HG02852 (cell line): ENCODE measurements around the gene ATXN1.

Experiments used
- ATAC-seq: cut with Tn5 transposase; IDR thresholded peaks from one replicate; pipeline ENCODE4 v1.9.1; 2021; ENCODE audit warnings: mild to moderate bottlenecking, moderate library complexity; ENCODE audit not compliant: unreplicated experiment

Gene ATXN1

DNA sequence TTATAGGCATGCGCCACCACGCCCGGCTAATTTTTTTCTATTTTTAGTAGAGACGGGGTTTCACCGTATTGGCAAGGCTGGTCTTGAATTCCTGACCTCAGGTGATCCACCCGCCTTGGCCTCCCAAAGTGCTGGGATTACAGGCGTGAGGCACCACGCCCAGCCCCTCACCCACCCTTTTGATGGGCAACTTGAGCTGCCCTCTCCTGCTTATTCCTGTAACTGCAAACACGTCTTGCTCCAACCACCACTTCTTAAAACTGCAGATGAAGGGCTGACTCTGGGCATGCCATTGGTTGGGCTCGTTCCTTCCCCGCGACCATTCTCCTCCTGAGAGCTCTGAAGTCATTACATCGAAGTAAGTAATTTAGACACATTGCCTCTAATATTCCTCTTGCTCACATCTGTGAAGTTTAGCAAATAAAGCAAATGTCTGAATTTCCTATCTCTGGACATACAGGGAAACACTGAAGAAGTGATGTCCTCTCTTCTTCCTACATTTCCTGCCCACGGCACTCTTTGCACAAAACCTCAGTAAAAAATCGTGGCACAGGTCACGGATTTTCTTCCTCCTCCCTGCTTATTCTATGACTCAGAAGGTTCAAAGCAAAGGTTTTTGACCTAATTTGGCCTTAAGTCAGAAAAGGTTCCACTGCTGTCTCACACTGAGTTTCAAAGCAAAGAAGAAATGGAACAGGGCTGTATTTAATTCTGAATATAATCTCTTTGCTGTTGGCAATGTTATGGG lies 405.4 kb downstream of the ATXN1 start:
- no peak for ATAC-seq

DNA sequence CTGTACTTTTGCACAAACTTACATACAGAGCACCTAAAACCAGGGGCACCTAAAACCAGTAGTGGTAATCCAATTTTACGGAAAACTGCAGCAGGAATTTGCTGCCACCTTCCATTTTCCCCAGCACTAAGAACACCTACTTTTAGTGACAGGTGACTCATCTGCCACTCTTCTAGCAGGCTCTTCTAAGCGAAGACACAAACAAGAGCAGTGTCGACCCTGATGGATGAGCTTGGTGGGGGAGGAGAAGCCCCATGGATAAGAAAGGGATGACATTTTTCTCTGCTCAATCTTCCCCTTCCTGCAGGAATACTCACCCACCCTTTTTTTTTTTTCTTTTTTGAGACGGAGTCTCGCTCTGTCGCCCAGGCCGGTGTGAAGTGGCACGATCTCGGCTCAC lies 406.0 kb downstream of the ATXN1 start:
- no peak for ATAC-seq

DNA sequence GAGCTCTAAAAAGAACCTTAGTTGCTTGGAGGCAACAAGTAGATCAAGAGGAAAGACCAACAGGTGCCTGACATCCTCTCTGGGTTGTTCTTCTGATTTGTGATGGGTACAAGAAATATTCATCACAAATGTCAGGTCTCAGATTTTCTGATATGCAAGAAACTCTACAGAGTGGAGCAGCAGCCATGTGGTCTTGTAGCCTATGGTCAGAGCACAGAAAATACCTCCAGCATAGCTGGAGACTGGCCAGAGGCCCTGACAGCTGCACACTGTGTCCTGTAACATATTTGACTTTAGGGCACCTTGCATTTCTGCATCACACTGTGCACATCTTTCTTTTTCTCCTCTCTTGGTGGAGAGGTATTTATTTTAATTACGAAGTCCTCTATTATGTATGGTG lies 406.6 kb downstream of the ATXN1 start:
- no peak for ATAC-seq

DNA sequence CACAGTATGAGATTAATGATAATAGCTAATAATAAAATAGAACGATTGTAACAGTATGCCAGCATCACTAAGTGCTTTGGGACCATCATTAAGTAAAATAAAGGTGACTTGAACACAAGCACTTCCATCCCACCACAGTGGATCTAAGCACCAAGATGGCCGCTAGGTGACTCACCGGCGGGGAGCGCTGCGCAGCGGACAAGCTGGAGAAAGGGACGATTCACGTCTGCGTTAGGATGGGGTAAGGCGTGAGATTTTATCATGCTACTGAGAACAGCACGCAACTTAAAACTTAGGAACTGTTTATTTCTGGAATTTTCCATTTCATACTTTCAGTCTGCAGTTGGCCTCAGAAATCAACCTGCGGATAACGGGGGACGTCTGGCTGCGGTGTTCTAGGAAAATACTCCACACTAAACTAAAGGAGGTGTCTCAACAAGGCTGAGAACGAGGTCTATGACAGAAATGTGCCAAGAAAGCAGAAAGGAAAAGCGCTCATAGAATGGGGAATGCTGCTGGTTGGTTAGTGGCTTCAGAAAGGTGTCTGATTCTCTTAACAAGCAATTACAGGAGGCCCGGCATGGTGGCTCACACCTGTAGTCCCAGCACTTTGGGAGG lies 408.3 kb downstream of the ATXN1 start:
- no peak for ATAC-seq

DNA sequence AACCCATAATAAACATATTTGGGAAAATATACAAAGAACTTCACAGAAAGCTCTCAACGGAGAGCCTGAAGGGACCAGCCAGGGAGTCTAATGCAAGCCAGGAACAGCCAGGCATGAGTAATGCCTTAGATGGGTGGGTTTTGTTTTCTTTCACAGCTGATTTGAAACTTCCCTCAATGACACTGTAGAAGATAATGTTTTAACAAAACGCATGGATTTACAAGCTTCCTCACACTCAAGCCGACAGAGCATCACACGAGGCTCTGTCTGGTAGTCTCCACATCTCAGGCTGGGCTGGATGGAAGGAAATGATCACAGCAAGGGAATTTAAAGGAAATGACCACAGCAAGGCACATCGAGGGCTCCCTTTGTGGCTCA lies 409.0 kb downstream of the ATXN1 start:
- ATAC-seq, result no peak

DNA sequence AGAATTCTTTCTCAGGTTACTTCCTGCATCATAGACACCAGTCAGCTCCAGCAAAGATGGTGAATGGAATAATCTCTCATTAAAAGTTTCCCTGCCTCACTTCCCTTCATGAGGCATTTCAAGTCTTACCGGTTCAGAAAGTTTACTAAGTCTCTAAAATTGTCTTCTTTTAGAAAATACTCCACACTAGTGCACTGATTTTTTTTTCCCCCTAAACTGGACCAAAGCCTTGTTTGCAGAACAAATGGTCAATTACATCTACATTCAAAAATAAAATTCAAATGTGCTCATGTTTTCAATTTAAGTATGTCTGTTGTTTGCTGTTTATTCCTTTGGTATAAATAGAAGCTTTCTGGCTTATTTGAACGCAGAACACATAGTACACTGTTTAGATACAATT lies 411.7 kb downstream of the ATXN1 start:
- ATAC-seq, result no peak

DNA sequence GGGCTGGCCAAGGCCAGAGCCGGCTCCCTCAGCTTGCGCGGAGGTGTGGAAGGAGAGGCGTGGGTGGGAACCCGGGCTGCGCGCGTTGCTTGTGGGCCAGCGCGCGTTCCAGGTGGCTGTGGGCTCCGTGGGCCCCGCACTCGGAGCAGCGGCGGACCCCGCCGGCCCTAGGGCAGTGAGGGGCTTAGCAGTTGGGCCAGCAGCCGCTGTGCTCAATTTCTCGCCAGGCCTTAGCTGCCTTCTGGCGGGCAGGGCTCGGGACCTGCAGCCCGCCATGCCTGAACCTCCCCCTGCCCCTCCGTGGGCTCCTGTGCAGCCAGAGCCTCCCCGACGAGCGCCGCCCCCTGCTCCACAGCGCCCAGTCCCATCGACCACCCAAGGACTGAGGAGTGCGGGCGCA lies 414.4 kb downstream of the ATXN1 start:
- no peak for ATAC-seq

DNA sequence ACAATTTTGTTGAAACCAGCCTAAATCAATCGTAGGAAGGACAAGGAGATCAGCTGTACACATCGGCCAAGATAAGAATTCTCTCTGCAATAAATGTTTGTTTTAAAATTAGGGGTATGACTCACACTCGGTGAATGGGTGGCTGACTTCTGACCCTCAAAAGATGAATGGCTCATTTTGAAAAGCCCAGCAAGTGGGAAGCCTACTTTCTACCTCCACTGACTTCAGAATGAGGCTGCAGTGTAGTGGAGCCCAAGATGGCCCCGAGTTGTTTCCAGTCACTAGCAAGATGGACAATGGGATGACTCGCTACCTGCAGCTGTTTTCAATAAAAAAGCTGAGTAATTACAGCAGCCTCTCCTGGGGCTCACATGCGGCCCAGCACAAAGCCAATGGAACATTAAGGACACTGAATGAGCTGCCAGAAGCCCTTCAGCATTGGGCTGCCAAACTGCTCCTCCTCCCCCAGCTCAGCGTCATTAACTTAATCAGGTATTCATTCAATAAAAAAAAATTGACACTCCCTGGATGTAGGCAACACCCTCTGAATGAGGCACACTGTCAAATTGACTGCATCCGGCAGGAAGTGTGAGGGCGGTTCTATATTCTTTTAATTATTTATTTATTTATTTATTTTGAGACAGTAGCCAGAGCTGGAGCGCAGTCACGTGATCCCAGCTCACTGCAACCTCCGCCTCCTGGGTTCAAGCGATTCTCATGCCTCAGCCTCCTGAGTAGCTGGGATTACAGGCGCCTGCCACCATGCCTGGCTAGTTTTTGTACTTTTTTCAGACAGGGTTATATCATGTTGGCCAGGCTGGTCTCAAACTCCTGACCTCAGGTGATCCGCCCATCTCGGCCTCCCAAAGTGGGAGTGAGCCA lies 415.6 kb downstream of the ATXN1 start:
- no peak for ATAC-seq

DNA sequence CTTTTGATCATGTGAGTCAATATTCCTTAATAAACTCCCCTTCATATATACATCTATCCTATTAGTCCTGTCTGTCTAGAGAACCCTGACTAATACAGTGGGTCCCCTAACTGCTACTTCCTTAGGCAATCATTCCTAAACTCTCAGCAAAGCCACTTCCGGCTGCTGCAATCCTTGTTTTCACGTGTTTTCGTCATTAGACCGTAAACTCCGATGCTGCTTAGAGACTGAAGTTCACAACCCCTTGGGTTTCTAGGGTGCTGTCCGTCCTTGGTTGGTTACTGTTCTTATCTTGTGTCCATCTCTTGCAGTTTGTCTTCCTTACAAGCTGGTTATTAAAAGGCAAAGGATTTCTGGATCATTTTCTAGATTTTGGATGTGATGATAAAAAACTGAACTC lies 416.5 kb downstream of the ATXN1 start:
- no peak for ATAC-seq

DNA sequence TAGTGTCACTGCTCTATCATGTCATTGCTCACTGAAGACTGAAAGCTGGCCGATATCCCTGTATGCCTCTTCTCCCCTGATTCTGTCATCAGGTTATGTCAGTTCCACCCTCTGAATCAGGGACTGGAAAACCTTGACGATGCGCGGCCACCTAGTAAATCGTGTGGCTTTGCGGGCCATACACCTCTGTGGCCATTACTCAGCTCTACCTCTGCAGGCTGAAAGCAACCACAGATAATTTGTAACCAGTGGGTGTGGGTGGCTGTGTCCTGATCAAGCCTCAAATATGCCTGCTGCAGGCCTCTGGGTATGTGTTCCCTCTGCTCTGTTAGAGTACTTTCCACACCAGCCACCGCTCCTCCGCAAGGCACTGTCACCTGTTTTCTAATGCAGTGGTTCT lies 417.7 kb downstream of the ATXN1 start:
- ATAC-seq, result no peak

DNA sequence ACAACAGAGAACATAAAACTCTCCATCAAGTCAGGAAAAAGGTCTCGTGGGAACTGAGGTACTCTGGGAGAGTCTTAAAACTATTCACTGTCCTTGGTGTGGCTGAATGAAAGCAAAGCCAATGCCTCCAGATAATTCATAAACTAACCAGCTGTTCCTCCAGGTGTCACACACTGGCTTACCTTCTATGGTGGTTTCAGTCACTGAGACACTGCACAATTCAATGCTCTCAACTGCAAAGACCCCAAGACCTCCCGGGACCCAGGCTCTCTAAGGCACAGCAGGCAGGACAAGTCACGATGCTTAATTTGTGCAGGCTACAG lies 422.0 kb downstream of the ATXN1 start:
- no peak for ATAC-seq

DNA sequence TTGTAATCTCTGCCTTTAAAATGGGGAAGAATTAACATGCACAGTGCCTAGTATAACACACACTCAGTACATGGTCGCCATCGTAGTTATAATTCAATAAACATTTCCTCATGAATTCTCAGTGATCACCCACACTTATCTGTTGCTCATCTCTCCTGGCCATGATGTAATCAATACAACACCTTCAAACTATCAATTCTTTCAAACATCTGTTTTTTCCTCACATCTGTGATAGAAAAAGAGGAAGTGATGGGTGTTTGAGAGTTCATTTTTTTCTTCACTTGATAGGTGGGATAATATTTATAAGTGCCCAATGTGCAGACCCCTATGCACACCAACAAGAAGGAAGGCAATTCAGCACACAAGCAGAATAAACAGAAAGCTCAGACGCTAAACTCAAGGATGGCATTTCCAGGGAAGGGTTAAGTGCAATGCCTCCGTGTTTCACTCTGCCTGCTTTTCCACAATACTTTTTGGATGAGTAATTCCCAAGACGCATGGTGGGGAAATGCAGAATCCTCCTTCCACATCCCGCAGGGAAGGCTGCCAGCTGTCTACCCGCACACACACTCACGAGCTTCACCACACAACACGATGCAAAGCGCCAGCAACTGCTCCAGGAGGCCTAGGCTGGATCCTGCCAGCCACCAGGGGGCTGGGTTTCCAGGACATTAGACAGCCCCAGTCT lies 422.5 kb downstream of the ATXN1 start:
- no peak for ATAC-seq

DNA sequence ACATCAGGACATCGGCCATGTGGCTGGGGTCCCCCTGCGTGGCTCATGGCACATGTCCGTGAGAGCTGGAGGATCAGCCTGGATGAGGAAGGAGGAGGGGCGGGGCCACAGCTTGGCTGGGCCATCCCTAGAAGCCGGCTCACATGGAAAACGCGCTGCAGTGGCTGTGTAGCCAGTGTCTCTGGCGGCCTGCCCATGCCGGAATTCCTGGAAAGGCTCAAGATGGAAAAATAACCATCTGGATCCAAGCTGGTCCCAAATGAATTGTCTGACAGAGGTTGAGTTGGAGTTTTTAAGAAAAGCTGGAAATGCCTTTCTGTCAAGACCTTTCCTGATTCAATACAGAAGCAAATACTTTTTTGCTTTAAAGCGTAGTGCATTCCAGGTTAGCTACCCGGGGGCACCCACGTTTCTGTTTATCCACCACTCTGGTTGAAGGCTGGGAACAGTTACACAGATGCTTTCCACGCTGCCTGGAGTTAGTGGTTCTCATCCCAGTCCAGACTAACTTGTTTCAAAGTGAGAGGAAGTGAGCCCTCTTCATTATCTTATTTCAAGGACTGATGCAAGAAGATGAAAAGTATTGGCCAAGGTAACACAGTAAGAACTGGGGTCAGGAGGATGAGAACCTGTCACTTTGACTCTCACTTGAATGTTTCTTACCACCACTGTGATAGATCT lies 423.8 kb downstream of the ATXN1 start:
- ATAC-seq, result no peak

DNA sequence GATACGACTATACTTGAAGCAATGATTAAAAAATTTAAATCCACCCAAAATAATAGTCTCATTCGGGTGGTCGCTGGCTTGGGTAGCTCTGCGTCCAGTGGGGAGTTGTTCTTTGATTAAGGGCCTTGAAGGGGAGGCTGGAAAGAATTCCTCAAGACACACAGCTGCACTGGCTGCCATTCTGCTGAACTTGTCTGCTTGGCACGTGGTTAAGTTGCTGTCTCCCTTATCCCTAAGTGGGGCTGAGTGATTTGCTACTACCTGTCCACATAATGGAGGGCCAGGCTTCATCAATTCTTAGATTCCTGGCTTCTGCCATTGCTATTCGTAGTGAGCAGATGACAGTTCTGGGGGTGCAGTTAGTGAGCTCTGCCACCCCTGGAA lies 424.4 kb downstream of the ATXN1 start:
- no peak for ATAC-seq

DNA sequence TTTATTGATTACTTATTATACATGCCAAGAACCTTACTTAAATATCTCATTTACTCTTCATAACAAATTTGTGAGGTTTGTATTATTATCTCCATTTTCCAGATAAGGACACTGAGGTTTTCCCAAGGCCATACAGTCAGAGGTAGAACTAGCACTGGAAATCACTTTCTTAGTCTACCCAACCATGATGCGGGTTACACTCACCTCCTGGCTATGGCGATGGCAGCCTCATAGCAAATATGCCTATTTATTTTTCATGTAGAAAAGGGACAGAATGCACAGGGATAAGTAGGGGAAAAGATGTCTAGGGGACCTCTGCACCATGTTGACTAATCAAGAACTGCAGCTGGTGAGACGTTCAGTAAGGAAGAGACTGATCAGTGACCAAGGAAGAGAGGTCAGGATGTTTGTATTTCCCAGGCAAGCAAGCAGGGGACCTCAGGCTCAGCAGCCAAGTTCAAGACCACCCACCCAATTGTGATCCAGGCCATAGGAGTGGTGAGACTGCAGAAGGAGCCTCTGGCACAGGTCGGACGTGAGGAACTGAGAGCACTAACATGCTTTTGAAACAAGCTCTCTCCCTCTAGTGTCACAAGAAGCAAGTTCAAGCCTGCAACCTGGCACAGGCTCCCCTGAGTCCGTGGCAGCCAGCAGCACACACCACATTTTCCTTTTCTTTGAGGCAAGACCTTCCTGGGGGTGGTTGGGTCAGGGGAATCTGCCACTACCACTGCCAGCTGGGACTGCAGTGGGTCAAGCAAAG lies 425.0 kb downstream of the ATXN1 start:
- ATAC-seq, result no peak

DNA sequence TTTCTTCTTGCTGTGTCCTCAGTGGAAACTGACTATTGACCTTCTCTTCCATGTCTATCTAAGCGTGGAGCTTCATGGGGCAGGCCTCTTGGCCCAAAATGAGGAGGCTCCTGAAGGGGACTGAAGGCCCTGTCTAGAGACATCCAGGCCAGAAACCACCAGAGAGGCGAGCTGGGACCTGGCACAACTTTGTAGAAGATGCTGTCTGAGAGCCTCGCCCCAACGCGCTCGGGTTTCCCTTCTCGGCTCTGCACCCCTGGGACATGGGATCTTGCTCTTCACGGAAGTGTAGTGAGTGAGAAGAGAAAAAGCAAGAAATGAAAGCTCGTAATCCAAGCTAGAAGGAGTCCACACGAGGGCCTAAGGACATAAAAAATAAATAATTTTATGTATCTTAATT lies 426.1 kb downstream of the ATXN1 start:
- no peak for ATAC-seq

DNA sequence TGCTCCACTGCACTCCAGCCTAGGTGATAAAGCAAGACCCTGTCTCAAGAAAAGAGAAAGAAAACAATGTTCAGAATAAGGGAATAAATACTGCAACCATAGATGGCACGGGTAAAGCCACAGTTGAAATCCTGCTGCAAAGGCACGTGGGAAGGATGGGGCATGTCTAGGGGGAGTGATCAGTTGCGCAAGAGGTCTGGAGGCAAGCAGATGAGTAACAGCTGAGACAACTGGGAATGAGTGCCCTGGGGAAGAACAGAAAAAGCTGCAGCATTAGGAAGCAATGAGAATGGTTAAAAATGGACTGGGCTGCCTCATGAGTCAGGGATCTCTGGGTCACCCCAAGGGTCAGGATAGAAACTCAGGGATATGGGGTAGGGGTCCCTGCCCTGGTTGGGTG lies 426.6 kb downstream of the ATXN1 start:
- no peak for ATAC-seq

DNA sequence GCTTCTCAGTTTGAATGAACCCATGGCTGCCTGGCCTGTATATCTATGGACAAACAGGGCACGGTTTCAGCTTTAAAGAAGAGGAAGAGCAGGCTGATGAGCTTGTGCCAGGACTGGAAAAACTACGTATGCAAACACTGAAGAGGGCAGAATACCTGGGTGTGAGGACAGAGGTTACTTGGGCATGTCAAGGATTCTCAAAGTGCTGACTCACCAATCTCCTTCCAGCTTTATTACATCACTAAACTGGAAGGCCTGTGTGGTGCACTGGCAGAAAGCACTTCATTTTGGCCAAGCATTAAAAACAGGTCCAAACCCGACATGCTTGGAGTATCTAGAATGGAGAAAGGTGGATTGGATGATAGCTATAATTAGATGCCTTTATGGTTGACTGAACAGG lies 427.7 kb downstream of the ATXN1 start:
- ATAC-seq, result no peak

DNA sequence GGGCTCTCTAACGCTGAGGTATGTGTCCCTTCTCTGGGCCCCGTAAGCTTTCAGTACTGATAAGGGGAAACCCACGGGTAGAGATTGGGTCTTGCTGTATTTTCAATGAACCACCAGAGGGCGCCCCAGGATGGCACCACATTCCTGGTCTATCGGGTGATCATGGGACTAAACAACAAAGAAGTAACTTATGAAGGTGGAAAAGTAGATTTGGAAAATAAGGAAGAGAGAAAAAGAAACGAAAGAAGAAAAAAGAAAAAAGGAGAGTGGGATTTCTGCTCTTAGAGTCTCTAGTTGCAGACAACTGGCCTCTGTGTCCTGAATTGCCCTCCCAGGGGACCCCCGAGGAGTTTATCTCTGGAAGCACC lies 429.1 kb downstream of the ATXN1 start:
- ATAC-seq, result peak; percentile 92
